GM12865 (cell line): ENCODE results near the gene OSGIN1.

Source experiments
- DNase-seq: peaks from one replicate; pipeline ENCODE4 v3.0.0; 2010; ENCODE audit warnings: low read depth
- H3K4me3 ChIP-seq: 2 replicates; pipeline ENCODE4 v1.5.1; 2011; ENCODE audit warnings: mild to moderate bottlenecking, low read depth, low read length, control low read depth
- TF ChIP-seq, protein P1 (sequence below): IDR thresholded peaks from 2 replicates; pipeline ENCODE4 v1.5.1; 2011; ENCODE audit warnings: low read length, control low read depth, low read depth, inconsistent platforms; ENCODE audit not compliant: insufficient read depth; ENCODE audit errors: missing control alignments

Gene OSGIN1

GRCh38 chr16:83954577-83955016 lies 1.6 kb downstream of the OSGIN1 start:
- TF ChIP-seq, protein P1, sequence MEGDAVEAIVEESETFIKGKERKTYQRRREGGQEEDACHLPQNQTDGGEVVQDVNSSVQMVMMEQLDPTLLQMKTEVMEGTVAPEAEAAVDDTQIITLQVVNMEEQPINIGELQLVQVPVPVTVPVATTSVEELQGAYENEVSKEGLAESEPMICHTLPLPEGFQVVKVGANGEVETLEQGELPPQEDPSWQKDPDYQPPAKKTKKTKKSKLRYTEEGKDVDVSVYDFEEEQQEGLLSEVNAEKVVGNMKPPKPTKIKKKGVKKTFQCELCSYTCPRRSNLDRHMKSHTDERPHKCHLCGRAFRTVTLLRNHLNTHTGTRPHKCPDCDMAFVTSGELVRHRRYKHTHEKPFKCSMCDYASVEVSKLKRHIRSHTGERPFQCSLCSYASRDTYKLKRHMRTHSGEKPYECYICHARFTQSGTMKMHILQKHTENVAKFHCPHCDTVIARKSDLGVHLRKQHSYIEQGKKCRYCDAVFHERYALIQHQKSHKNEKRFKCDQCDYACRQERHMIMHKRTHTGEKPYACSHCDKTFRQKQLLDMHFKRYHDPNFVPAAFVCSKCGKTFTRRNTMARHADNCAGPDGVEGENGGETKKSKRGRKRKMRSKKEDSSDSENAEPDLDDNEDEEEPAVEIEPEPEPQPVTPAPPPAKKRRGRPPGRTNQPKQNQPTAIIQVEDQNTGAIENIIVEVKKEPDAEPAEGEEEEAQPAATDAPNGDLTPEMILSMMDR = no peak
- no peak for DNase-seq
- no peak overlapping the region for H3K4me3 ChIP-seq

GRCh38 chr16:83955218-83956130 lies 2.4 kb downstream of the OSGIN1 start:
- TF ChIP-seq, protein P1 = no peak
- DNase-seq = no peak
- no peak overlapping the region for H3K4me3 ChIP-seq

DNA sequence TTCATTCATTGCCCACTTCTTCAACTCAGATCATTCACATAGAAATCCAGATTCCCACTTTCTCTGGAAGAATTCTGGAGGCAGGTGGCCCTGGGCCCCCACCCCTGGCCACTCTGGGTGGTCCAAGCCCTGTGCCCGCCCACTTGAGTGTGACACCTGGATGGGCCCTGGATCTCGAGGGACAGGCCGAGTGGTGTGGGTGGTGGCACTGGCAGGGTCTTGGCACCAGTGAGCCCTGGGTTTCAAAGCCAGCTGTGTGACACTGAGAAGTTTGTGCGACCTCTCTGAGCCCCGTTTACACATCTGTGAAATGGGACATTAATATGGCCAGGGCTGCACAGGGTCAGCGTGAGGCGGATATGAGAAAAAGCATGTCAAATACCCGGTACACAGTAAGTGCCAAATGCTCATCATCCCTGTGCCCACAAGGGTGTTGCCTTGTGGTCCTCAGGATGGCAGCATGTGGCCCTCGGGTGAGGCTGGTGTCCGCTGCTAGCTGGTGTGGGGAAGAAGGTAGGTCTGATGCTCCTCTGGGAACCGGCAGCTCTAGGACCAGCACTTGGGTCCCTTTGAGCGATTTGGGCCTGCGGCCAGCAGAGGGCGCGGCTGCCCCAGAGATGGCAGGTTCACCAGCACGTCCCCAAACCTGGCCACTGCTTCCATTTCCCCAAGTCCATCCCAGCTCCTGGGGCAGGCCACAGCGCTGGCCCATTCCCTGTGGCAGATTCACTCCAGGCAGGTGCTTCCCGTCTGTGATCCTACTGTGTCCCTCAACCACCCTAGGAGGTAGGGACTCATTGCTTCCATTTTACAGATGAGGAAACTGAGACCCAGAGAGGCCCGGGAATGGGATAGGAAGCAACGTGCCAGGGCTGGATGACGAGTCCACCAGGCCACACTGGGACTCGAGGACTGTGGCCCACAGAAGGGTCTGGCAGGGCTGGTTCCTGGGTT lies 3.6 kb downstream of the OSGIN1 start:
- no peak overlapping the region for H3K4me3 ChIP-seq
- TF ChIP-seq, protein P1 = peak; percentile 97
- peak; percentile 84 for DNase-seq

- DNase-seq = no peak
- no peak overlapping the region for H3K4me3 ChIP-seq
- TF ChIP-seq, protein P1 = no peak
Measured at GRCh38 chr16:83957296-83957855, 4.3 kb downstream of the OSGIN1 start.

DNA sequence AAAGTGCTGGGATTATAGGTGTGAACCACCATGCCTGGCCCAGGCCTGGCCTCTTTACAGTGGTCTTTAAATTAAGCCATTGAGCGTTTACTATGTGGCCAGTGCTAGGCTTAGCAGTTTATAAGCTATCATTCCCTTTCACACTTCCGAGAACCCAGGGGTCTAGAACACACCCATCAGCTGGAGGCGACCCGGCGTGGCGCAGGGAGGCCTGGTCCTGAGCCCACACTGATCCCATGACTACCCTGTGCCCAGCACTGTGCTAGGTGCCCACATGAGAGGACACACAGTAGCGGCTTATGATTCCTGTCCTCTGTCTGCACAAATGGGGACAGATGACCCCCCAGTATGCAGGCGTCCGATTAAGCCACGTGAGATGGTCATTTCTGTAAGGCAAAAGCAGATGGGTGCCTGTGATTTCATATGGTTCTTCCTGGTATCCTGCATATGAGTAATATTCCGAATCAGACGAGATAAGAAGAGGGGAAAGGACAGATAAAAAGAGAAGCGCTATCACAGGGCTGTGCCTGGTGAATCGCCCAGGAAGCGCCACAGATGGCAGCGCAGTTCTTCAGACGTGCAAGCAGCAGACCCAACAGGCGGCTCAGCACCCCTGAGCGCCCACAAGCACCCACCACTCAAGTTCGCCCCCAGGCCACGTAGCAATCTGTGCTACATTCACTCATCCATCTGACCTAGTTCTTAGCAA lies 5.3 kb downstream of the OSGIN1 start:
- DNase-seq = no peak
- no peak overlapping the region for H3K4me3 ChIP-seq
- TF ChIP-seq, protein P1 = no peak
